Caco-2 (cell line): Measurements from ENCODE around the gene NEUROG1. TPM values are rescaled to one million over a fixed set of nuclear protein-coding genes. Genes with fewer than 3 reads are reported as not detected.

Experiments
- BruUV-seq: library from RNA; stranded (reverse); fragments of 400-500 nt; replicated peaks from 2 replicates; lab custom pipeline; 2021; lab: Mats Ljungman, UMichigan
- CTCF ChIA-PET: fragments of 300-600 bp; sonication (Branson Sonifier 250); formaldehyde crosslinking; loops from one replicate; lab custom pipeline; 2022; ENCODE audit warnings: antibody characterized with exemption; lab: Charles Lee
- POLR2A ChIA-PET: fragments of 300-600 bp; sonication (Branson Sonifier 250); formaldehyde crosslinking; loops from one replicate; lab custom pipeline; 2022; ENCODE audit warnings: antibody characterized with exemption; lab: Charles Lee
- DNase-seq, 2 experiments: peaks; one replicate each; pipeline versions ENCODE4 v3.0.0 to v3.0.0-alpha.2; 2020 to 2022
- H3K27me3 ChIP-seq: replicated peaks from 2 replicates; pipeline ENCODE4 v1.6.0; 2011; ENCODE audit warnings: low read length; ENCODE audit not compliant: control insufficient read depth, insufficient read depth
- H3K36me3 ChIP-seq: 2 replicates; pipeline ENCODE4 v1.5.1; 2011; ENCODE audit warnings: low read length; ENCODE audit not compliant: control insufficient read depth, insufficient read depth
- H3K4me1 ChIP-seq: fragments of 250-450 bp; sonication (Bioruptor Pico); 2 replicates; pipeline ENCODE4 v1.5.1; 2020; ENCODE audit warnings: mild to moderate bottlenecking
- H3K4me3 ChIP-seq: 2 replicates; pipeline ENCODE4 v1.5.1; 2011; ENCODE audit warnings: low read depth, mild to moderate bottlenecking, control low read depth, low read length
- H3K9me3 ChIP-seq: fragments of 250-450 bp; sonication (Bioruptor Pico); 2 replicates; pipeline ENCODE4 v1.5.1; 2020; ENCODE audit warnings: mild to moderate bottlenecking, moderate library complexity
- H3K27ac Mint-ChIP-seq: one replicate; pipeline ENCODE4 v1.8.0; 2022; ENCODE audit warnings: mixed read lengths; ENCODE audit not compliant: unreplicated experiment
- H3K27me3 Mint-ChIP-seq: one replicate; pipeline ENCODE4 v1.8.0; 2022; ENCODE audit warnings: mixed read lengths; ENCODE audit not compliant: insufficient read depth, unreplicated experiment
- H3K36me3 Mint-ChIP-seq: one replicate; pipeline ENCODE4 v1.8.0; 2022; ENCODE audit warnings: mild to moderate bottlenecking, mixed read lengths; ENCODE audit not compliant: insufficient read depth, unreplicated experiment
- H3K4me1 Mint-ChIP-seq: one replicate; pipeline ENCODE4 v1.8.0; 2022; ENCODE audit warnings: low read depth, mixed read lengths; ENCODE audit not compliant: unreplicated experiment
- H3K4me3 Mint-ChIP-seq: one replicate; pipeline ENCODE4 v1.8.0; 2022; ENCODE audit warnings: mild to moderate bottlenecking, moderate library complexity, mixed read lengths; ENCODE audit not compliant: unreplicated experiment
- H3K9me3 Mint-ChIP-seq: one replicate; pipeline ENCODE4 v1.8.0; 2022; ENCODE audit warnings: mixed read lengths; ENCODE audit not compliant: unreplicated experiment
- intact Hi-C: fragments of 100-400 bp; cut with micrococcal nuclease; formaldehyde crosslinking; loops from one replicate; pipeline ENCODE4 v1.10.0; 2022; ENCODE audit not compliant: unreplicated experiment
- total RNA-seq: library from RNA; stranded (reverse); gene quantifications from 2 replicates; pipeline ENCODE4 v1.2.3, GENCODE V29; 2022
- TF ChIP-seq, protein P1 (sequence below), 2 experiments: fragments of 200-600 bp in 1 of 2; IDR thresholded peaks; 1 replicate in 1 of 2; 2 replicates in 1 of 2; pipeline versions ENCODE4 v1.5.1 to v1.8.0; 2011 to 2022; ENCODE audit warnings: antibody characterized with exemption in 1 of 2, control low read depth in 1 of 2, inconsistent platforms in 1 of 2, low read depth in 1 of 2, low read length in 1 of 2, mild to moderate bottlenecking in 1 of 2, moderate library complexity in 1 of 2; ENCODE audit not compliant: insufficient read depth in 1 of 2, severe bottlenecking in 1 of 2, unreplicated experiment in 1 of 2

NEUROG1 gene
- total RNA-seq, 1 experiment from 2014 or later = not detected

DNA sequence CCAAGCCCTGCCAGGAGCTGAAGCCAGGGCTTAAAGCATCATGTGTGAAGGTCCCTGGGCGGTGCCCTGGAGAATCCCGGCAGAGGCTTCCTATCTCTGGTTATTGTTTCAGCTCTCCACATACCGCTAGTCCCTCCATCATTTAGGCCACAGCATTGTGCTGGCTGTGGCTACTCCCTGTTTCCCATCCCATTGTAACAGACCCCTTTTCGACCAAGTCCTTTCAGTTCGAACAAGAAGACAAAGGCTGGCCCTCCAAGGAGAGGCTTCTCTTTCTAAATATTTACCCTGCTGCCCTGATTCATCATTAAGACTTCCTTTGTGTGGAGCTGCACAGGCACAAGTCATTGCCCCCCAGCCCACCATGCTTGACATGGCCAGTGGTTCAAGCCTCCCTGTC is 41.6 kb downstream of the NEUROG1 start:
- Histone ChIP-seq H3K27me3 (no peaks in the 10 kb centered on the region), H3K36me3 (no peaks in the 10 kb centered on the region), H3K4me1 (peaks cover 41% of the 10 kb centered on the region), H3K9me3 (no peaks in the 10 kb centered on the region), H3K4me3 (no peak overlapping the region)
- Mint-ChIP-seq H3K4me3 (no peak overlapping the region), H3K27ac (no peak overlapping the region), H3K9me3 (no peaks in the 10 kb centered on the region), H3K36me3 (no peaks in the 10 kb centered on the region), H3K4me1 (peaks cover 35% of the 10 kb centered on the region), H3K27me3 (no peaks in the 10 kb centered on the region)
- TF ChIP-seq, protein P1, sequence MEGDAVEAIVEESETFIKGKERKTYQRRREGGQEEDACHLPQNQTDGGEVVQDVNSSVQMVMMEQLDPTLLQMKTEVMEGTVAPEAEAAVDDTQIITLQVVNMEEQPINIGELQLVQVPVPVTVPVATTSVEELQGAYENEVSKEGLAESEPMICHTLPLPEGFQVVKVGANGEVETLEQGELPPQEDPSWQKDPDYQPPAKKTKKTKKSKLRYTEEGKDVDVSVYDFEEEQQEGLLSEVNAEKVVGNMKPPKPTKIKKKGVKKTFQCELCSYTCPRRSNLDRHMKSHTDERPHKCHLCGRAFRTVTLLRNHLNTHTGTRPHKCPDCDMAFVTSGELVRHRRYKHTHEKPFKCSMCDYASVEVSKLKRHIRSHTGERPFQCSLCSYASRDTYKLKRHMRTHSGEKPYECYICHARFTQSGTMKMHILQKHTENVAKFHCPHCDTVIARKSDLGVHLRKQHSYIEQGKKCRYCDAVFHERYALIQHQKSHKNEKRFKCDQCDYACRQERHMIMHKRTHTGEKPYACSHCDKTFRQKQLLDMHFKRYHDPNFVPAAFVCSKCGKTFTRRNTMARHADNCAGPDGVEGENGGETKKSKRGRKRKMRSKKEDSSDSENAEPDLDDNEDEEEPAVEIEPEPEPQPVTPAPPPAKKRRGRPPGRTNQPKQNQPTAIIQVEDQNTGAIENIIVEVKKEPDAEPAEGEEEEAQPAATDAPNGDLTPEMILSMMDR (IDR thresholded peaks at IDR 0.05; ENCODE audit: insufficient read depth in 1 of 2, low read depth in 1 of 2, low read length in 1 of 2, severe bottlenecking in 1 of 2, unreplicated experiment in 1 of 2) = no peak
- POLR2A ChIA-PET = no interaction called here
- DNase-seq = no peak
- intact Hi-C loops = no loop called here
- CTCF ChIA-PET = interaction anchor here (1.2 kb wide), 1 partner anchor 28 kb away, joined by 4 read pairs; no protein-coding TSS in a partner anchor
- no TSS peak for BruUV-seq

DNA sequence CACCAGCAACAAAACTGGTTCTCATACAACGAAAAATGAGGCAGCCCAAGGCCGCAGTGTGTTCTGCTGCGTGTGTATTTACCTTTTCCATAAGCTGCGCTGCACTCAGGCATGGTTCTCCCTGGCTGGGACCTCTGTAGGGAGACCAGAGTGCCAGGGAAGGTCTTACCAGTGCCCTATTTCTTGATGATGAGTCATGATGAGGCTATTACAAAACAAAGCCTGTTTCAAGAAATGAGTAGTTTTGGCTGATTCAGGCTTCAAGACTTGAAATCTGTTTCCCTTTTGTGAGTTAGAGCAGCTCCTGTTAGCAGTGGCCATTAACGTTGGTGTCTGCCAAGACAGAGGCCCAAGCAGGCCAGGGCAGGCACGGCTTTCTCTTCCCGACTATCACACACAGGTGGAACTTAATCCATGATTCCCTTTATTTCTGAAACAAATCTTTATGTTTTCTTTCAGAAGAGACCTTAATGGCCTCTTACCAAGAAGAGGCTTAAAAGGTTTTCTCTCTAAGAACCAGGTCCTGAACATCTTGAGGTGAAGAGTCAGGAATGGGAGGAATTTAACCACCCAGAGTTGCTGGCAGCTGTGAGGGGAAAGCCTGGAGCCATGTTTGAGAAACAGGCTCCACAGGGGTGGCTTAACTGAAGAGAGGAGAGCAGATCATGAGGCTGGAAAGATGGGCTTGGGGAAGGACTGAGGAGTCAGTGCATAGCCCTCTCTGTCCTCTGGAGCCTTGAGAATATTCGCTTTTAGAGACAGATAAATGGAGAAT is 42.2 kb downstream of the NEUROG1 start:
- TF ChIP-seq, protein P1 (IDR thresholded peaks at IDR 0.05; ENCODE audit: insufficient read depth in 1 of 2, low read depth in 1 of 2, low read length in 1 of 2, severe bottlenecking in 1 of 2, unreplicated experiment in 1 of 2) = no peak
- H3K27ac Mint-ChIP-seq = no peak overlapping the region
- Histone ChIP-seq H3K9me3 (no peaks in the 10 kb centered on the region), H3K4me1 (peaks cover 42% of the 10 kb centered on the region), H3K27me3 (no peaks in the 10 kb centered on the region), H3K4me3 (no peak overlapping the region), H3K36me3 (no peaks in the 10 kb centered on the region)
- no peaks in the 10 kb centered on the region for H3K9me3 Mint-ChIP-seq
- intact Hi-C loops = no loop called here
- peaks cover 30% of the 10 kb centered on the region for H3K4me1 Mint-ChIP-seq
- POLR2A ChIA-PET = no interaction called here
- no TSS peak for BruUV-seq
- CTCF ChIA-PET = no interaction called here
- H3K36me3 Mint-ChIP-seq = no peaks in the 10 kb centered on the region
- no peak overlapping the region for H3K4me3 Mint-ChIP-seq
- no peaks in the 10 kb centered on the region for H3K27me3 Mint-ChIP-seq
- DNase-seq = no peak

DNA sequence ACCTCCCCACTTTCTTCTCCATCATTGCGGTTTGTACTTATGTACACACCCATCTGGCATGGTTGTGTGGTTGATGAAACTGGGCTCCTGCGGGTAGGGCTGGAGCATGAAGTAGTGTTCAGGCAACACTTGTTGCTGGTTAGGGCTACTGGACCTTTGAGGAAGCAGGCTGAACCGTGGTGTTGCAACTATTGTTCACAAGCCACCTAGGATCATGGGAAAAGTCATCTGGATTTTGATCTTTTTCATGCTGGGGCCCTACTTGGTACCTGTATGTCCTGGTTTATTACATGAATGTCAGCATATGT is 43.5 kb downstream of the NEUROG1 start:
- Histone ChIP-seq H3K9me3 (no peaks in the 10 kb centered on the region), H3K4me1 (peaks cover 44% of the 10 kb centered on the region), H3K4me3 (no peak overlapping the region), H3K36me3 (no peaks in the 10 kb centered on the region), H3K27me3 (no peaks in the 10 kb centered on the region)
- ChIA-PET POLR2A (no interaction called here), CTCF (interaction anchor here (1.2 to 1.5 kb wide), 3 partner anchors 26 to 62 kb away, joined by 4 to 5 read pairs (median 5); no protein-coding TSS in a partner anchor)
- TF ChIP-seq, protein P1 (IDR thresholded peaks at IDR 0.05; ENCODE audit: insufficient read depth in 1 of 2, low read depth in 1 of 2, low read length in 1 of 2, severe bottlenecking in 1 of 2, unreplicated experiment in 1 of 2) = no peak
- DNase-seq = no peak
- BruUV-seq = no TSS peak
- peaks cover 42% of the 10 kb centered on the region for H3K4me1 Mint-ChIP-seq
- peak overlapping the region; percentile 72 for H3K4me3 Mint-ChIP-seq
- intact Hi-C loops = no loop called here
- H3K27me3 Mint-ChIP-seq = no peaks in the 10 kb centered on the region
- no peaks in the 10 kb centered on the region for H3K36me3 Mint-ChIP-seq
- H3K9me3 Mint-ChIP-seq = no peaks in the 10 kb centered on the region
- no peak overlapping the region for H3K27ac Mint-ChIP-seq
